ENCODE data around the gene ENOX1. TPM values are rescaled to one million over a fixed set of nuclear protein-coding genes. Genes with fewer than 3 reads are reported as not detected.

The ENOX1 gene
- total and polyA plus RNA-seq, 2 of the 13 experiments (the other 11 are each of a cell fraction or from before 2014, with no cell fraction given) = not detected

DNA sequence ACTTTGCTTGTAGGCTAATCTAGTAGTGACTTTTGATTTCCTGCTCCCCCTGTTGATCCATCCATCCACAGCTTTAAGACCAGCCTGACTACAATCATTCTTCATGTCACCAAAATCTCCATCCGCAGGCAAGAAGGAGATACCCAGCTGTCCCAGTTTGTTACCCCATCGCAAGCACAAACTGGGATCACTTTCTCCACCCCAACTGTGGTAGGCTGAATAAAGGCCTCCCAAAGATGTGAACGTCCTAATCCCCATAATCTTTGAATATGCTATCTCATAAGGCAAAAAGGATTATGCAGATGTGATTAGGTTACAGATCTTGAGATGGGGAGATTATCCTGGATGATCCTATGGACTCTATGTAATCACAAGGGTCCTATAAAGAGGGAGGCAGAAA, 202.0 kb downstream of the ENOX1 start:
- WGBS (ENCODE audit: low lambda C conversion rate) = 49% methylated on average over 3 of the region's 3 CpGs
- no peak overlapping the region for H3K27ac ChIP-seq (ENCODE audit: extremely low read length, insufficient read depth, low read length)
- H3K4me1 ChIP-seq (ENCODE audit: insufficient read depth, low read length) = no peaks in the 10 kb centered on the region
- no peak overlapping the region for H3K4me2 ChIP-seq (ENCODE audit: low read depth, low read length)
- in situ Hi-C loops (cut with HindIII; ENCODE audit: extremely low pct_ligation_motif_present, low pct_unique_long_range_greater_than_20kb) = no loop called here
- TF ChIP-seq HDAC6 (IDR thresholded peaks at IDR 0.05; ENCODE audit: low read depth, low read length) = no peak
- no peak for TF ChIP-seq ZNF205 (CRISPR knock-in tag; IDR thresholded peaks at IDR 0.05)
- TF ChIP-seq, protein P1, sequence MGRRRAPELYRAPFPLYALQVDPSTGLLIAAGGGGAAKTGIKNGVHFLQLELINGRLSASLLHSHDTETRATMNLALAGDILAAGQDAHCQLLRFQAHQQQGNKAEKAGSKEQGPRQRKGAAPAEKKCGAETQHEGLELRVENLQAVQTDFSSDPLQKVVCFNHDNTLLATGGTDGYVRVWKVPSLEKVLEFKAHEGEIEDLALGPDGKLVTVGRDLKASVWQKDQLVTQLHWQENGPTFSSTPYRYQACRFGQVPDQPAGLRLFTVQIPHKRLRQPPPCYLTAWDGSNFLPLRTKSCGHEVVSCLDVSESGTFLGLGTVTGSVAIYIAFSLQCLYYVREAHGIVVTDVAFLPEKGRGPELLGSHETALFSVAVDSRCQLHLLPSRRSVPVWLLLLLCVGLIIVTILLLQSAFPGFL (CRISPR knock-in tag; IDR thresholded peaks at IDR 0.05) = no peak
- no peak for TF ChIP-seq MAFG (CRISPR knock-in tag; IDR thresholded peaks at IDR 0.05)
- TF ChIP-seq POLR2AphosphoS2 (IDR thresholded peaks at IDR 0.05; ENCODE audit: low read depth, low read length) = no peak
- no peak for TF ChIP-seq ZBTB7B (CRISPR knock-in tag; IDR thresholded peaks at IDR 0.05)
- TF ChIP-seq ISL2 (CRISPR knock-in tag; IDR thresholded peaks at IDR 0.05) = no peak
- TF ChIP-seq, protein P2, sequence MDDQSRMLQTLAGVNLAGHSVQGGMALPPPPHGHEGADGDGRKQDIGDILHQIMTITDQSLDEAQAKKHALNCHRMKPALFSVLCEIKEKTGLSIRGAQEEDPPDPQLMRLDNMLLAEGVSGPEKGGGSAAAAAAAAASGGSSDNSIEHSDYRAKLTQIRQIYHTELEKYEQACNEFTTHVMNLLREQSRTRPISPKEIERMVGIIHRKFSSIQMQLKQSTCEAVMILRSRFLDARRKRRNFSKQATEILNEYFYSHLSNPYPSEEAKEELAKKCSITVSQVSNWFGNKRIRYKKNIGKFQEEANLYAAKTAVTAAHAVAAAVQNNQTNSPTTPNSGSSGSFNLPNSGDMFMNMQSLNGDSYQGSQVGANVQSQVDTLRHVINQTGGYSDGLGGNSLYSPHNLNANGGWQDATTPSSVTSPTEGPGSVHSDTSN (CRISPR knock-in tag; IDR thresholded peaks at IDR 0.05; ENCODE audit: borderline replicate concordance) = no peak
- no peak for TF ChIP-seq HNF4G (IDR thresholded peaks at IDR 0.05; ENCODE audit: borderline replicate concordance, low read depth, low read length)
- TF ChIP-seq HNF4G (CRISPR knock-in tag; IDR thresholded peaks at IDR 0.05; ENCODE audit: borderline replicate concordance, low read depth) = no peak
- no peak for TF ChIP-seq ZNF451 (CRISPR knock-in tag; IDR thresholded peaks at IDR 0.05)
- TF ChIP-seq RELA (CRISPR knock-in tag; IDR thresholded peaks at IDR 0.05) = no peak
- H3K9ac ChIP-seq (ENCODE audit: insufficient read depth, low read depth, low read length) = no peak overlapping the region
- no peaks in the 10 kb centered on the region for H3K9me3 ChIP-seq (ENCODE audit: low read length)
- H4K20me1 ChIP-seq (ENCODE audit: insufficient read depth, low read length) = no peaks in the 10 kb centered on the region
- BruUV-seq (replicated peaks) = no TSS peak
- no peaks in the 10 kb centered on the region for H3K27me3 ChIP-seq (ENCODE audit: control insufficient read depth in 1 of 2, insufficient read depth in 2 of 2, low read length in 2 of 2)
- H3K79me2 ChIP-seq (ENCODE audit: insufficient read depth, low read length) = no peaks in the 10 kb centered on the region
- H3K36me3 ChIP-seq (replicated peaks in 1 of 2; ENCODE audit: control insufficient read depth in 1 of 2, insufficient read depth in 2 of 2, low read length in 2 of 2) = no peaks in the 10 kb centered on the region
- ATAC-seq = no peak
- intact Hi-C loops (cut with micrococcal nuclease; ENCODE audit: unreplicated experiment) = no loop called here
- H3K4me3 ChIP-seq (replicated peaks in 1 of 3; ENCODE audit: insufficient read depth in 1 of 3, low read depth in 2 of 3, low read length in 3 of 3) = no peak overlapping the region
- FAIRE-seq = no peak
- no peak overlapping the region for H2AFZ ChIP-seq (ENCODE audit: low read length)
- ChIA-PET POLR2A (no interaction called here), CTCF (ENCODE audit: low intra/inter-chr PET ratio, low total read pairs) (no interaction called here)
- DNase-seq (ENCODE audit: low spot score) = no peak

Measured in HepG2 (cell line).